NK-92 (cell line): ENCODE data around the gene BBS9.
"Not testable (repeated sequence)": the region's sequence is repeated elsewhere in the genome, so short reads cannot be mapped to it uniquely, and the experiment has no call there.

ENCODE experiments used
- DNase-seq: peaks from one replicate; lab custom pipeline; 2025; ENCODE audit not compliant: unreplicated experiment; lab: John Stamatoyannopoulos, UW

The BBS9 gene

DNA sequence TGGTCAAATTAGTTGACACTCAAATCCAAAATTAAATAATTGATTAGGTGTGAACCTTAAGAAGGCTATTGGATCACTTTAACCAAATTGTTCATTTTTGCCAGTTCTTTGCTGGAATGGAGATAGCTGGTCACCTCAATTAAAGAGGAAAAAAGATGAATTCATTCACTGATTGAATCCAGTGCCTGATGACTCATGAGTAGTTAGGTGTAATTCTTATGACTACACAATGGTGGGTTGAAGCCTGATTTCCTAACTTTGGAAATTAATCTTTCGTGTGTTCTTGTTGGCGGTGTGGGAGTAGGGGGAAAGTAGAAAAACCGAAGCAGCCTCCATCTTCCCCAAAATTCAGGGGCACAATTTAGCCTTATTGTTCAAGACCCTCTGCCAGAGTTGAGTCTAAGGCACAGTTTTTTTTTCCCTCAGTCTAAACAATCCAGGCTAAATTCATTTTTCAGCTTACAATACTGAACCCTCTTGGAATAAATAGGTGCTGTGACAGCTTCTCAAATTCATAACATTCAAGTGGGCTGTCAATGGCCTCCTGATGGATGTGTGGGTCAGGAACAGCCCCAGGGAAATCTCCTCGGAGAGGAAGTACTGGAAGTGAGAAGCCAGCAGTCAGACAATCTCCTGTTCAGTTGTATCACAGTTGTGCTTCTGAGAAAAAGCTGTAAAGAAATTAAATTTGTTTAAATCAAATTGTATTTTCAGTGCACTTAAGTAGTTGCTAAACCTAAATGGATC lies 356.6 kb downstream of the BBS9 start:
- no peak for DNase-seq

DNA sequence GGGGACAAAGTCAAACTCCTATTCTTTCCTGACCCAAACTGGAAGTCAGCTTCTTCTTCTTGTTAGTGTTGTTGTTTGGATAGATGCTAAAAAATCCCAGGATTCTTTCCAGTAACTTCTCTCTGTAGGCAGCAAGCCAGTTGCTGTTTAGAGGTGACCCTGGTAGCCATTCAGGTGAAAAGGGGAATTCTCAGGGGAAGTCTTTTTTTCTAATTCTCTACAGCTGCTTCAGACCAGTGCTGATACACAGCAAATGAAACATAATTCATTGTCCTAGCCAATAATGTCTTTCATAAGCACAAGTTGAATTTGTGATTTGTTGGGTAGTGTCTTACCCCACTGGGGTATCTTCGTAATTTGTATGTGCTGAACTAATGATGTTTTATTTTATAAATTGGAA lies 357.3 kb downstream of the BBS9 start:
- DNase-seq: no peak

DNA sequence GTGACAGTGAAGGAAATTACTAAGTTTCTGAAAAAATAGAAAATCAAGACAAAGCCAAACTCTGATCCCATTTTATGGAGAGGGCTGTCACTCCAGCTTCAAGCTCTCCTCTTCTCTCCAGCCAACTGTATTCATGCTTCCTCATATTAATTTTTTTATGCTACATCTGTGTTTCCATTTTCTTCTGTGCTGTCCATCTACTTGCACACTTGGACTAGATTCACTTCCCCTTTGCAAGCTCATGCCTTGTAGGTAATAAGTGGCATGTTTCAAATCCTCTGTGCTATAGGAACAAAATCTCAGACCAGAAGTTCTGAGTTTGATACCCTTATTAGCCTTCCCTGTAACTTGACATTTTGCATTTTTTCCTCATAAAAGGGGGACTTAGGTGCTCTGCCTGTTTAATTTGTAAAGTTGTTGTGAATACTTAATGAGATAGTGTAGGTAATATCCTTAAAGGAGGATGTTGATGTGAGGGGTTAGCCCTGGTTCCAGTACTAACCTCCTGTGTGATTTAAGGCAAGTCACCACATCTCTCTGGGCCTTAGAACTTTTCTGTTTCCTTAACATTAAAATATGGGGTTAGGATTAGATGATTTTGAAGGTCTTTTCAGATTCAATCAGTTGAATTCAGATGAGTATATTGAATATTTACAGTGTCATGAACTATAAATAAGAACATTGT lies 358.8 kb downstream of the BBS9 start:
- no peak for DNase-seq

DNA sequence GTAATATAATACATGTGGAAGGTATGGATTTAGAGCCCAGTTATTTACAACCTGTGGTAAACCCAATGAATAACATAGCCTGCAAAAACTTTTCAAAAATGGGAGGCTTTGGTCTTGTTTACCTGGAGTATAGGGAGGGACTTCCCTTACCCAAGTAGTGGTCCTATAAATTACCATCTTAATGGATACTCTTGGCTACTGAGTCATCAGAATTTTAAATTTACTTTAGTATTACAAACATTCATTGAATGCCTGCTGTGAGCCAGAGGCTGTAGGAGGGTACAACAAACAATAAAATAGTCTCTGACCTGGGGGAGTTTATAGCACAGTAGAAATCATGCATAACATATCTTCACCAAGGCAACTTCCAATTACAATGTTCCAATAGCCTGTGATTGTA lies 365.1 kb downstream of the BBS9 start:
- no peak for DNase-seq

DNA sequence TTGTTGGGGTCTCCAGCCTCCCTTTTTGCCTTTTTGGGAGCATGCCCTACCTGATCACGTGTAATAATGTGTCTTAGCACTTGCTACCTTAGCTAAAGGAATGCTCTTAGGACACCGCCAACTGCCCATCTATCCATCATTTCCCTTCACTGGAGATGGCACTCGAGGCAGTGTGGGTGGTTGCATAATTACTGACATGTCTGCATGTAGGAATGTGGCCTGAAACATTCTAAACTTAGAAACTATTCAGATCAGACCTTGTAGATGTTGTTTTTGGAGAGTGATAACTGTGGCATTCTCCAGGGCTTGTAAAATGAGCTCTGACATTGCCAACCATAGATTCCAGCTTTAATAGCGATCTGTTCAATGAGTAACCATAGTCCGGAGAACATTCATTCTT lies 365.8 kb downstream of the BBS9 start:
- no peak for DNase-seq

DNA sequence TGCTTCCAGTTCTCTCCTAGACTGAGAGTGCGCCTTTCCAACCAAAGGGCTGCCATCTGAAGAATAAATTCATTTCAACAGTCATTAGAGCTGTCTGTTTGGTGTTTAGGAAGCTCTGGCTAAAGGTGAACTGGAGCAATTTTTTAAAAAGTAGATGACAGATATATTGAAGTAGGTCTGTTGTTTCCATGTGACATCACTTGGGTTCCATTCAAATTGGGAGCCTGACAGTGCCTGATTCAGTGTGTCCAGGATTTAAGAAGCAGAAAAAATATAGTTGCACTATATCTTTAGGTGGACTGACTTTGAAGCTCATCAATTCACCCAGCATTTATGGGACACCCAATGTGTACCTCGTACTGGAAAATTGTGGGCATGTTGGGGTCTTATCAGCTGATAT lies 367.7 kb downstream of the BBS9 start:
- DNase-seq: no peak

DNA sequence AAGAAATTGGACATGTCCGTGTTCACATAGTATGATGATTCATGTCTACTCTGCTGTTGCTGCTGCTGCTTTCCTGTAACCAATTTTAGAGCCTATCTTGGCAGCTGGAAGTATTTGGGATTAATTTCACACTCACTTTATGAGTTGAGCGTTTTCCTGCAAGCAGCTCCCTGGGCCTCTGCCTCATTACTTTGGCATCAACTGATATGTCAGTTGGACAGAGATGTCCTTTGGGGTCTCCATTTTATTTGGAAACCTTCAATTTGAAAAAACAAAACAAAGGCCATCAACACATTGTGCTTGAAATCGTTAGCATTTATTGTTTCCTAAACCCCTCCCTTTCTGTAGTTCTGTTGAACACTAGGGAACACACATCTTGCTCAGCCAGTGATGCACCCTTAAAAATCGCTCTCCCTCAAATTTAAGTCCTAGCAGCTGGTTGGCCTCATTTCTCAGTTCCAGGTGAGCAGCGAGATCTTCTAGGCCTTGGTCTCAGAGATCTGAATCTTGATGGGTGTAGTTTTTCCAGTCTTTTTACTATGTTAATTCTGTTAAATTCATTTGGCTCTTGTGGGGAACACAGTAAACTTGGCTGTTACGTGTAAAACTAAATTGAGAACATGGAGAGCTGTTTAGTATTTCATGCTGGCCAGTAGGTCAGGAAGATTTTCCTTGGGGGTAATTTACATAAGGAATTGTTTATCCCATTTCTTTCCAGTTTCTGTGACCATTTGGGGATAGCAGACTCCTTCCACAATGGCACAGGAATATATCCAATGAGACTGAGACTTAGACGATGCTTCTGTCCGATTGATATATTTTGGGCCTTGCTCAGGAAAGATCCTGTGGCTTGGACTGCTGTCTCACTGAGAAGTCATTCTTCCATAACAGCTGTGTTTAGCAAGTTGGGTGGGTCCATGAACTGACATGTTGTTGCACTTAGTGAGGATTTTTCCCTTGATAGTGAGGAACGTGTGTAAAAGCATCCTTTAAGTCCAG lies 371.6 kb downstream of the BBS9 start:
- DNase-seq: no peak

DNA sequence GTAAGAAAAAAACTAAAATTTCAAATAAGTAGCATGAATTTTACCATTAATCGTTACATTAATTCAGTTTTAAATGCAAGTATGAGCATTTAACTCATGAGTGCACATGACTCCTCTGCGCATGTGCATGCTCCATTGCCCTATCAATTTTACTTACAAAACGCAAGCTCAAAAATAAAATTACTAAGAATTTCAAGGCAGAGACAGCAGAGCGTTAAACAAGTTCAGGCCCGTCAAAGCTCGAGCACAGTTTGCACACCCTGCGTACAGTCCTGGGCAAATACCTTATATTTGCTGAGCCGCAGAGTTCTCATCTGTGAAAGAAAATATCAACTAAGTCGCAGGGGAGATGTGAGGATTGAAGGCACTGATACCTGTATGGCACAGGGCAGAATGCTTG lies 373.6 kb downstream of the BBS9 start:
- DNase-seq: no peak

DNA sequence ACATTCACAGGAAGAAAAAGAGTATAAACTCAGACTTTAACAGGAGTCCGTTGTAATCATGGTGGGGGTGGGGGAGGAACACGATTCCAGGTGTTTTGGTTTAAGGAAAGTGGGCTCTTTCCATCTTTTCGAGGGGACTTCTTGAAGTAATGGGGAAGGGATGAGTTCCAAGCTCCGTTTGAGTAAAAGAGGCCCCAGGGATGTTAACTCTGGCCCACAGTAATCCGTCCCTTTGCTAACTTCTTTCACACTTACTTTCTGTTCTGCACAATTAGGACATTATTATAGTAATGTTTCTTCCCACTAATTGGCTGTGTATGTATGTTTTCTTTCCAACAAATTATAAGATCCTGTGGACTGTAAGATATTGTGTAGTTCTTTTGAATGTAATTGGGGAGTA lies 374.4 kb downstream of the BBS9 start:
- no peak for DNase-seq

DNA sequence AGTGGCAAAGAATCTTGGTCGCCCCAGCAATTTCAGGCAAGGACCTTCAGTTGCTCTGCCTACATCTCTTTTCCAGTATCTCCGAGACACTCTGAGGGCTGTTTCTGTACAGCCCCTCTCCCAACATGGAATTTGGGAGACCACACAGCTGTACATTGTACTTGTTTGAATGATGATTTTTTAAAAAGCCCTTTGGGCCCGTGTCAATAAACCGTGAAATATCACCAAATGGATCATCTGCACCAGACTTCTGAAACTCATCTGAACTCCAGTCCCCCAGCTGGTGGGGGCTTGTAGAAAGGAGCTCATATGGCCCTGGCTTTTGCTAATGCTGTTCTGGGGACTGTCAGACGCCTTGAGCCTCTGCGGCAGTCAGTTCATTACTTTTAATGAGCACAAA lies 374.9 kb downstream of the BBS9 start:
- DNase-seq: no peak

DNA sequence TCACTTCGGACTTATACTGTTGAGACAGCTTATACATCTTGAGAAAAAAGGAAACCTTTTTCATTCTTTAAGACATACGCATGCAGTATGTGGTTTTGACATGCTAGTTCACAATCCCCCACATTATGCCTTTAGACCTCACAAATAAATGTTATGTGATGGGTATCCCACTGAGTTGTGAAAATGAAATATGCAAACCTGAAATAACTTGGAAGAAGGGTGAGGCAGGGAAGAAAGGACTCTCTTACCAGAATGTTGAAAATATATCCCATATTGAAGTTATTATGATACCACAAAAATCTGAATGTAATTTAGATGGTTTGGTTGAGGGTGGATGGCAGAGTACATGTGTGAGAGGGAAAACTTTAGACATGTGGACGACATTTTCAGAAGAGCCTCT lies 379.8 kb downstream of the BBS9 start:
- DNase-seq: no peak

DNA sequence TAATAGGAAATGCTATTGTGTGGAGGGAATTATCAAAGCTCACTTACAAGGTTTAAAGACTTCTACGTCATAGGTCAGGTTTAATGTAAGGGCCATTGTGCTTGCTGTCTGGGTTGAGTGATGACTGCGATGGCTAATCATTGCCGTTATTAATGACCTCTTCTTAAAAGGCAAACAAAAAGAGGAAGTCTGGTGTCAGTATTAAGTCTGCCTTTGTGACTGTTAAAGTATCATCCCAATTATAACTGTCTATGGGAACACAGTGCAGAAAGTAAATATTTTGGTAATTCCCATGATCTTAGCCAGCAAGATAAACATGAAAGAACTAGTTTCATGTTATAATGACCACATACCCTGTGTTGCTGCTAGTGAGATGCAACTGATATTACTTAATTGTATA lies 382.4 kb downstream of the BBS9 start:
- DNase-seq: no peak

DNA sequence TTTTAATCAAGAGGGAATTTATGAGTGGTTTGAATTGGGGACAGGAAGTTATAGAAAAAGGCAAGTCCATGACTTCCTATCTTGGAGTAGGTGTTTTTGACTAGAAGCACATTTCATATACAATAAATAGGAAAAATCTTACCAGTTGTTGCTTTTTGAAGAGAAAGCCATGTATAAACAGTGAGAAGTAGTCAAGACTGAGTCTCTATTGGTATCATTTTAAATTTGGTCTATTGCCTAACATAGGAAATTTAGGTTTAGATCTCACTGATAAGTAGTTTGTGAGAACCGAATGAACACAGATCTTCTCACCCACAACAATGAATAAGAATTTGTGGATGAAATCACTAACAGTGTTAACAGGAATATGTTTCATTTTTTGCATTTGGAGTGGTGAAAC lies 387.2 kb downstream of the BBS9 start:
- no peak for DNase-seq

DNA sequence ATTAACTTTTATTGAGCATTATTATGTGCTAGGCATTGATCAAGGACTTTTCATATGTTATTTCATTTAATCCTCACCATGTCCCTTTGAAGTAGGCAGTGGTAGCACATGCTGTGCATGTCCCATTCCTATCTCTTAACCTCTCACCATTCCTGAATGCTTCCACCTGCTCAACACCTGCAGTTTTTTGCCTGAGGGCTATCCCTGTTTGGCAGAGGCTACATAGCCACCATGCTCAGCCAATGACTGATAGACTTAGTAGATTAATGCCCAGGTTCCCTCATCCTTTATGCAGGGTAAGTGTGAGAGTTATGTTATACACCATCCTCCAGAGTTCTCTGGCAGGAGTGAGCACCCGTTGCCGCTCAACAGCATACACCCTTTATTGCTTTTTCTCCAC lies 387.8 kb downstream of the BBS9 start:
- no peak for DNase-seq

DNA sequence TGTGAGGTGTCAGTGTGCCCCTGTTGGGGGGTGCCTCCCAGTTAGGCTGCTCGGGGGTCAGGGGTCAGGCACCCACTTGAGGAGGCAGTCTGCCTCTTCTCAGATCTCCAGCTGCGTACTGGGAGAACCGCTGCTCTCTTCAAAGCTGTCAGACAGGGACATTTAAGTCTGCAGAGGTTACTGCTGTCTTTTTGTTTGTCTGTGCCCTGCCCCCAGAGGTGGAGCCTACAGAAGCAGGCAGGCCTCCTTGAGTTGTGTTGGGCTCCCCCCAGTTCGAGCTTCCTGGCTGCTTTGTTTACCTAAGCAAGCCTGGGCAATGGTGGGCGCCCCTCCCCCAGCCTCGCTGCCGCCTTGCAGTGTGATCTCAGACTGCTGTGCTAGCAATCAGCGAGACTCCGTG lies 397.6 kb downstream of the BBS9 start:
- DNase-seq: not testable (repeated sequence)

DNA sequence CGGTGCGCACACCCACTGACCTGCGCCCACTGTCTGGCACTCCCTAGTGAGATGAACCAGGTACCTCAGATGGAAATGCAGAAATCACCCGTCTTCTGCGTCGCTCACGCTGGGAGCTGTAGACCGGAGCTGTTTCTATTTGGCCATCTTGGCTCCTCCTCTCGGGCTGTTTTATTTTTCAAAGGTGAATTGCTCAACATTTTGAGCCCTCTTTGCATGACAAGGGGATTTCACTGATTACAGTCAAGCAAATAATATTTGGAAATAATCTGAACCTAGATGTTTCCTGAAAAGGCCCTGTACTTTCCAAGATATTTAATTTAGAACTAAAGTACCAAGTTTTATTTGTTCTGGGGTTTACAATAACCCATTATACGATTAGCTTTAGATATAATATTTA lies 398.2 kb downstream of the BBS9 start:
- not testable (repeated sequence) for DNase-seq

DNA sequence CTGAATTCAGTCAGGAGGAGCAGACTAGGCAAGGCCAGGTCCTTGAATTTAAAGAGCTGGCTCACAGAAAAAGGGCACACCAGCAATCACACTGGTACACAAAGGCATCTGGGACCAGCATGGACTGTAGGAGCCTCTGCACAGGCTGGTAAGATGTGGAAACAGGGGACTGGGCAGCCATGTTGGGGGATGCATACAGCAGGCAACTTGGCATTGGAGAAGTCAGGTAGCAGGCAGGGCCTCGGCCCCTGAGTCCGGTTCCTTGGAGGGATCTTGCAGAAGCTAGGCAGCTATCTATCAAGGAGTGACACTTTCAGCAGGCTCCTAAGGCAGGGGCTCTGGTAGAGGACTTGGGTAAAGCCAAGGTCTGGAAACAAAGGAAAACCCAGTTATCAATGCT lies 399.7 kb downstream of the BBS9 start:
- no peak for DNase-seq

DNA sequence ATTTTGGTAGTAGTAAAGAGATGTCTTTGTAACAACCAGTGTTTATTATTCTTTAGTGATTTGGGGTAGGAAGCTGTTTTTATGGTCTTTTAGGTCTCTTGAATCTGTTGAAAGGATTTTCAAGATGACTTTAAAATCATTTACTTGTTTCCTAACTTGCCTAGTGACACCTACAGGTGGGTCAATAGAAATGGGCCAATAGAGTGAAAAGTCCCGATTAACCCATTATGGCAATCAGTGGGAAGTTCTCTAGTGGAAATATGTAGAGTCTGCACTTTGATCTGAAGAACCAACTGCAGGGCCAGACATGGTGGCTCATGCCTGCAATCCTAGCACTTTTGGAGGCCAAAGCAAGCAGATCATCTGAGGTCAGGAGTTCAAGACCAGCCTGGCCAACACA lies 401.3 kb downstream of the BBS9 start:
- no peak for DNase-seq

DNA sequence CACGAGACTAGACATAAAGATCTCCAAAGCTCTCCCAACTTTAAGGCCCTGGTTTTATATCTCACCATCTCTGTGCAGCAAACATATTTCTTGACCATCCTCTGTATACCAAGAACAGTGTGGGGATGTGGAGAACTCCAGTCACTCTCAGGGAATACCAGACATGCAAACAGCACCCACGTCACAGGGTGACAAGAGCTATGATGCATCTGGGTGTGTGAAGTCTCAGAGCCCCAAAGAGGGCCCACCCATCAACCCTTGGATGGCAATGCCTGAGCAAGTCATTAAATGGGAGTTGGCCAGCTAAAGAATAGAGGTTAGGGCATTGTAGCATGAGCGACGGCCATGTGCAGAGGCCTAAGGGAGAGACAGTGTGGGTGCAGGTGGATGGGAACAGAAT lies 402.5 kb downstream of the BBS9 start:
- DNase-seq: no peak

DNA sequence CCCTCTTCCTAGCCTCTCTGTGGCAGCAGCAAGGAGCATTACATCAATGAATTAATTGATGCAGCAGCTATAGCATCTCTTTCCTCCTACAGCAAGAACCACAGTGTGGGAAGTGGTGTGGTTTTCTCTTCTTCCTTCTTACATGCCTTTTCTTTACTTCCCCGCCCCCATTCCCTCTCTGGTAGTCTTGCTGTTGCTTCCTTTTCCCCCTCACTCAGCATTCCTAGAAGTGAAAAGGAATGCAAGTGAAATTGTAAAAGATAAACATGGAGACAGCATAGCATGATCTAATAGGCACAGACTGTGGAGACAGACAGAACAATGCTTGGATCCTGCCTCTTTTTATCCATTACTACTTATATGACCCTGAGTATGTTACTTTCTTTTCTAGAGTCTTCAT lies 405.5 kb downstream of the BBS9 start:
- no peak for DNase-seq

DNA sequence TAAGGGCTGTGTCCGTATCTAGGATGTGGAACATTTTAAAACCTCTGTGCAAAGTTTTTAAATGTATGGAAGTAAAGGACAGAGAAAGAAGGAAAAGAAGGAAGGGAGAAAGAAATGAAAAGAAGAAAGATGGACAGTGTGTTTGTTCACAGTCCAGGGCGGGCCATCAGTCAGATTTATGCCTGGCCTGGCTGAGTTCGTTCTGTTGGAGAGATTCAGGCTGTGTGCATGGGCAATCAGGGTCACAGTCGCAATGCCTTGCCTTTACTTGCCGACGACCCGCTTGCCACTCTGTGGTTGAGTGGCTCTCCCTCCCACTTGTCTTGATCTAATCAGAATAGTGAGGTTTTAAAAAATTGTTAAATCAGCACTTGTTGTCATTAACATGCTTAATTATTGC lies 406.6 kb downstream of the BBS9 start:
- no peak for DNase-seq
